Raji (cell line): ENCODE results near the gene MARVELD1.

Experiments
- POLR2A ChIP-seq: IDR thresholded peaks from 2 replicates; pipeline ENCODE4 v1.6.1; 2011; ENCODE audit warnings: low read depth, low read length, control low read depth; ENCODE audit not compliant: insufficient read depth

Gene MARVELD1

GRCh38 chr10:97713826-97714400, 383 bp downstream of the MARVELD1 start:
- no peak for TF ChIP-seq POLR2A

GRCh38 chr10:97714401-97715258, 1.1 kb downstream of the MARVELD1 start:
- TF ChIP-seq POLR2A = no peak

- TF ChIP-seq POLR2A = no peak
Measured at GRCh38 chr10:97715259-97715874, 1.8 kb downstream of the MARVELD1 start.

GRCh38 chr10:97717627-97718026, 4.1 kb downstream of the MARVELD1 start:
- TF ChIP-seq POLR2A = no peak

- TF ChIP-seq POLR2A = no peak
Measured at GRCh38 chr10:97718178-97718577, 4.6 kb downstream of the MARVELD1 start.

- TF ChIP-seq POLR2A = no peak
Measured at GRCh38 chr10:97718659-97719142, 5.2 kb downstream of the MARVELD1 start.

GRCh38 chr10:97719602-97720001, 6.1 kb downstream of the MARVELD1 start:
- TF ChIP-seq POLR2A = no peak

GRCh38 chr10:97721871-97722780, 8.6 kb downstream of the MARVELD1 start:
- no peak for TF ChIP-seq POLR2A

- no peak for TF ChIP-seq POLR2A
Measured at GRCh38 chr10:97723001-97723400, 9.5 kb downstream of the MARVELD1 start.

GRCh38 chr10:97724341-97724941, 10.9 kb downstream of the MARVELD1 start:
- TF ChIP-seq POLR2A = no peak

GRCh38 chr10:97726636-97727178, 13.2 kb downstream of the MARVELD1 start:
- no peak for TF ChIP-seq POLR2A

- TF ChIP-seq POLR2A = no peak
Measured at GRCh38 chr10:97729014-97729413, 15.5 kb downstream of the MARVELD1 start.

- TF ChIP-seq POLR2A = no peak
Measured at GRCh38 chr10:97731346-97732051, 18.0 kb downstream of the MARVELD1 start.

GRCh38 chr10:97732052-97732359, 18.5 kb downstream of the MARVELD1 start:
- TF ChIP-seq POLR2A = no peak
